Stomach (tissue), 9 donors: ENCODE data around the gene FNDC1. TPM values are rescaled to one million over a fixed set of nuclear protein-coding genes. Genes with fewer than 3 reads are reported as not detected.
A peak's percentile ranks its signal among the peaks of the same experiment; 100 is the strongest.

ENCODE experiments used
- DNase-seq, 2 donors: peaks; one replicate each; pipeline versions ENCODE4 v3.0.0 to v3.0.0-alpha.2; 2013 to 2019
- H3K27ac ChIP-seq, 5 donors: fragments of 200-600 bp in 4 of 5; sonication (generic) in 4 of 5; one replicate each; pipeline ENCODE4 v1.5.1; 2013 to 2019; ENCODE audit warnings: mild to moderate bottlenecking in 1 of 5, moderate library complexity in 1 of 5
- H3K27me3 ChIP-seq, 3 donors: fragments of 200-600 bp; sonication (generic); one replicate each; pipeline ENCODE4 v1.5.1; 2017 to 2019; ENCODE audit warnings: mixed run types in 1 of 3
- H3K36me3 ChIP-seq, 4 donors: fragments of 200-600 bp; sonication (generic); 1 replicate in 3 of 4; 2 replicates in 1 of 4; pipeline ENCODE4 v1.5.1; 2016 to 2019
- H3K4me1 ChIP-seq, 4 donors: fragments of 200-600 bp; sonication (generic); one replicate each; pipeline ENCODE4 v1.5.1; 2016 to 2019
- H3K4me3 ChIP-seq, 4 donors: fragments of 200-600 bp; sonication (generic) in 3 of 4; one replicate each; pipeline ENCODE4 v1.5.1; 2016 to 2019; ENCODE audit warnings: mild to moderate bottlenecking in 1 of 4
- H3K9me3 ChIP-seq, 4 donors: fragments of 200-600 bp; sonication (generic); one replicate each; pipeline ENCODE4 v1.5.1; 2016 to 2019
- EP300 ChIP-seq: sonication (generic); formaldehyde crosslinking; IDR thresholded peaks from one replicate; pipeline ENCODE4 v1.6.1; 2017; ENCODE audit warnings: antibody characterized with exemption
- POLR2A ChIP-seq, 4 donors: fragments of 450-650 bp; IDR thresholded peaks; one replicate each; pipeline ENCODE4 v1.6.1; 2016; ENCODE audit warnings: antibody characterized with exemption in 4 of 4, control low read depth in 2 of 4, mild to moderate bottlenecking in 1 of 4, moderate library complexity in 1 of 4
- POLR2AphosphoS5 ChIP-seq, 3 donors: sonication (generic); formaldehyde crosslinking; IDR thresholded peaks; one replicate each; pipeline ENCODE4 v1.6.1; 2016; ENCODE audit warnings: antibody characterized with exemption in 3 of 3
- WGBS, 5 donors: extraction: QIAGEN DNeasy Blood & Tissue Kit in 3 of 5; methylation state at CpG; one replicate each; pipeline versions ENCODE4 v1.1.5 to v1.1.7; 2013 to 2018; 5-methylcytosine and 5-hydroxymethylcytosine counted together
- intact Hi-C: fragments of 100-400 bp; cut with DNase I; formaldehyde crosslinking; loops from one replicate; pipeline ENCODE4 v1.15.1; 2023; ENCODE audit warnings: low total_unique reads
- polyA plus RNA-seq, 3 donors: library from polyadenylated mRNA; stranded (reverse); fragments of 200-250 nt; gene quantifications; one replicate each; pipeline ENCODE4 v1.2.3, GENCODE V29; 2013
- total RNA-seq, 5 donors: library from RNA; depleted of rRNA; stranded (reverse); fragments of >200 nt; gene quantifications; one replicate each; pipeline versions ENCODE4 v1.1.0 to v1.2.3, GENCODE V29; 2014 to 2016
- TF ChIP-seq, protein P1 (sequence below), 7 experiments: fragments of 450-650 bp in 4 of 7; fragments of 200-600 bp in 3 of 7; sonication (generic) in 3 of 7; IDR thresholded peaks; one replicate each; pipeline ENCODE4 v1.5.1; 2016 to 2019; ENCODE audit warnings: antibody characterized with exemption in 7 of 7, control low read depth in 2 of 7, mild to moderate bottlenecking in 1 of 7
- donor health status: healthy with polysubstance abuse.
- donor health status: Bipolar disorder and iron deficiency.
- donor health status: healthy.

The FNDC1 gene
- total and polyA plus RNA-seq, 8 donors, result 0.06 to 11.0 (median 0.43) TPM; not detected in 3

- H3K4me1 ChIP-seq, result no peaks in the 10 kb centered on the region
- no peak overlapping the region for H3K27ac ChIP-seq
- peaks cover 0 to 5% (median 0%) of the 10 kb centered on the region in 3 donors for H3K27me3 ChIP-seq
- no peaks in the 10 kb centered on the region for H3K36me3 ChIP-seq
- no peak for DNase-seq
- H3K4me3 ChIP-seq, result no peak overlapping the region
- TF ChIP-seq POLR2AphosphoS5 (IDR thresholded peaks at IDR 0.05) (no peak), EP300 (no peak), POLR2A (IDR thresholded peaks at IDR 0.05) (no peak)
- TF ChIP-seq, protein P1, sequence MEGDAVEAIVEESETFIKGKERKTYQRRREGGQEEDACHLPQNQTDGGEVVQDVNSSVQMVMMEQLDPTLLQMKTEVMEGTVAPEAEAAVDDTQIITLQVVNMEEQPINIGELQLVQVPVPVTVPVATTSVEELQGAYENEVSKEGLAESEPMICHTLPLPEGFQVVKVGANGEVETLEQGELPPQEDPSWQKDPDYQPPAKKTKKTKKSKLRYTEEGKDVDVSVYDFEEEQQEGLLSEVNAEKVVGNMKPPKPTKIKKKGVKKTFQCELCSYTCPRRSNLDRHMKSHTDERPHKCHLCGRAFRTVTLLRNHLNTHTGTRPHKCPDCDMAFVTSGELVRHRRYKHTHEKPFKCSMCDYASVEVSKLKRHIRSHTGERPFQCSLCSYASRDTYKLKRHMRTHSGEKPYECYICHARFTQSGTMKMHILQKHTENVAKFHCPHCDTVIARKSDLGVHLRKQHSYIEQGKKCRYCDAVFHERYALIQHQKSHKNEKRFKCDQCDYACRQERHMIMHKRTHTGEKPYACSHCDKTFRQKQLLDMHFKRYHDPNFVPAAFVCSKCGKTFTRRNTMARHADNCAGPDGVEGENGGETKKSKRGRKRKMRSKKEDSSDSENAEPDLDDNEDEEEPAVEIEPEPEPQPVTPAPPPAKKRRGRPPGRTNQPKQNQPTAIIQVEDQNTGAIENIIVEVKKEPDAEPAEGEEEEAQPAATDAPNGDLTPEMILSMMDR (IDR thresholded peaks at IDR 0.05), result no peak
- intact Hi-C loops, result no loop called here
- H3K9me3 ChIP-seq, result no peaks in the 10 kb centered on the region
- 73 to 78% (median 74%) methylated on average over 12 of the region's 12 CpGs for WGBS, 5 donors
Measured at GRCh38 chr6:159221486-159222170, 52.4 kb downstream of the FNDC1 start.

GRCh38 chr6:159224452-159224851 is 55.3 kb downstream of the FNDC1 start:
- WGBS, 5 donors, result 56 to 68% (median 64%) methylated on average over 2 of the region's 2 CpGs
- H3K27ac ChIP-seq, result no peak overlapping the region

GRCh38 chr6:159229651-159230051 is 60.5 kb downstream of the FNDC1 start:
- H3K27ac ChIP-seq, result no peak overlapping the region
- 56 to 69% (median 62%) methylated on average over 8 of the region's 8 CpGs for WGBS, 5 donors
- peaks cover 0 to 11% (median 9%) of the 10 kb centered on the region in 4 donors for H3K4me1 ChIP-seq
- H3K4me3 ChIP-seq, result no peak overlapping the region
- no peaks in the 10 kb centered on the region for H3K9me3 ChIP-seq
- no peak for TF ChIP-seq POLR2AphosphoS5 (IDR thresholded peaks at IDR 0.05)
- peaks cover 0 to 29% (median 26%) of the 10 kb centered on the region in 3 donors for H3K27me3 ChIP-seq
- no peaks in the 10 kb centered on the region for H3K36me3 ChIP-seq
- DNase-seq, result peak in 1 of 2 donors; percentile 26
- intact Hi-C loops, result no loop called here

More at GRCh38 chr6:159224452-159224851, 55.3 kb downstream of the FNDC1 start:
- Histone ChIP-seq H3K36me3 (no peaks in the 10 kb centered on the region), H3K4me1 (no peaks in the 10 kb centered on the region), H3K9me3 (no peaks in the 10 kb centered on the region), H3K27me3 (no peaks in the 10 kb centered on the region), H3K4me3 (no peak overlapping the region)
- DNase-seq, result peak in 1 of 2 donors; percentile 35
- TF ChIP-seq, protein P1 (IDR thresholded peaks at IDR 0.05), result no peak
- no peak for TF ChIP-seq POLR2AphosphoS5 (IDR thresholded peaks at IDR 0.05)
- TF ChIP-seq POLR2A (IDR thresholded peaks at IDR 0.05), result no peak
- TF ChIP-seq EP300, result no peak
- intact Hi-C loops, result no loop called here

GRCh38 chr6:159232106-159232645 is 63.0 kb downstream of the FNDC1 start:
- H3K4me3 ChIP-seq, result no peak overlapping the region
- no peaks in the 10 kb centered on the region for H3K9me3 ChIP-seq
- peaks cover 3 to 40% (median 35%) of the 10 kb centered on the region in 3 donors for H3K27me3 ChIP-seq
- H3K36me3 ChIP-seq, result no peaks in the 10 kb centered on the region
- 89 to 94% (median 93%) methylated on average over 34 to 38 of the region's 38 CpGs for WGBS, 5 donors
- no peak for DNase-seq
- no peak for TF ChIP-seq EP300
- TF ChIP-seq POLR2A (IDR thresholded peaks at IDR 0.05), result no peak
- TF ChIP-seq POLR2AphosphoS5 (IDR thresholded peaks at IDR 0.05), result no peak
- TF ChIP-seq, protein P1 (IDR thresholded peaks at IDR 0.05), result no peak
- H3K4me1 ChIP-seq, result peaks cover 0 to 11% (median 9%) of the 10 kb centered on the region in 4 donors
- intact Hi-C loops, result no loop called here
- no peak overlapping the region for H3K27ac ChIP-seq

DNA sequence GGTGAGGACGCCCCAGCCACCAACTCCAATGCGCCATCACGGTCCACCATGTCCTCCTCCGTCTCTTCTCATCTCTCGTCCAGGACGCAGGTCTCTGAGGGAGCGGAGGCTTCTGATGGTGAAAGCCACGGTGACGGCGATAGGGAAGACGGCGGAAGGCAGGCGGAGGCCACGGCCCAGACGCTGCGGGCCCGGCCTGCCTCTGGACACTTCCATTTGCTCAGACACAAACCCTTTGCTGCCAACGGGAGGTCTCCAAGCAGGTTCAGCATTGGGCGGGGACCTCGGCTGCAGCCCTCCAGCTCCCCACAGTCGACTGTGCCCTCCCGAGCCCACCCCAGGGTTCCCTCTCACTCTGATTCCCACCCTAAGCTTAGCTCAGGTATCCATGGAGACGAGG is 63.6 kb downstream of the FNDC1 start:
- peaks cover 0 to 11% (median 9%) of the 10 kb centered on the region in 4 donors for H3K4me1 ChIP-seq
- 87 to 95% (median 91%) methylated on average over 23 of the region's 23 CpGs for WGBS, 5 donors
- intact Hi-C loops, result no loop called here
- H3K27me3 ChIP-seq, result peaks cover 3 to 40% (median 35%) of the 10 kb centered on the region in 3 donors
- no peak overlapping the region for H3K27ac ChIP-seq
- TF ChIP-seq EP300 (no peak), POLR2A (IDR thresholded peaks at IDR 0.05) (no peak), POLR2AphosphoS5 (IDR thresholded peaks at IDR 0.05) (no peak)
- TF ChIP-seq, protein P1 (IDR thresholded peaks at IDR 0.05), result no peak
- DNase-seq, result no peak
- no peaks in the 10 kb centered on the region for H3K36me3 ChIP-seq
- no peaks in the 10 kb centered on the region for H3K9me3 ChIP-seq
- H3K4me3 ChIP-seq, result no peak overlapping the region
